Prostate gland (tissue), 2 donors: ENCODE results near the gene AKNA.

ENCODE experiments used
- CTCF ChIP-seq, 4 experiments: fragments of 200-600 bp in 2 of 4; fragments of 450-650 bp in 2 of 4; sonication (generic) in 2 of 4; IDR thresholded peaks; 1 replicate in 3 of 4; 2 replicates in 1 of 4; pipeline ENCODE4 v1.5.1; 2016 to 2019; ENCODE audit warnings: antibody characterized with exemption in 4 of 4, mild to moderate bottlenecking in 2 of 4, moderate library complexity in 2 of 4
- POLR2A ChIP-seq: fragments of 450-650 bp; IDR thresholded peaks from one replicate; pipeline ENCODE4 v1.6.1; 2016; ENCODE audit warnings: antibody characterized with exemption, mild to moderate bottlenecking
- POLR2AphosphoS5 ChIP-seq: sonication (generic); formaldehyde crosslinking; IDR thresholded peaks from one replicate; pipeline ENCODE4 v1.6.1; 2017; ENCODE audit warnings: antibody characterized with exemption

GRCh38 chr9:114343471-114344187, 44.2 kb downstream of the AKNA start:
- TF ChIP-seq POLR2AphosphoS5 (no peak), POLR2A (no peak), CTCF (IDR thresholded peaks at IDR 0.05) (no peak)
